K562 (cell line): ENCODE results near the gene COL6A1. TPM values are rescaled to one million over a fixed set of nuclear protein-coding genes. Genes with fewer than 3 reads are reported as not detected.
A peak's percentile ranks its signal among the peaks of the same experiment; 100 is the strongest.

Source experiments
- ATAC-seq: fragments of 200-7000 bp; cut with Tn5 transposase; 3 replicates; pipeline ENCODE4 v1.9.1; 2020; ENCODE audit warnings: moderate library complexity
- BruUV-seq: library from RNA; stranded (reverse); fragments of 400-500 nt; replicated peaks from 2 replicates; lab custom pipeline; 2021; lab: Mats Ljungman, UMichigan
- CTCF ChIA-PET: fragments of 300-600 bp; formaldehyde crosslinking; extraction: SDS; loops from one replicate; lab custom pipeline; 2021; ENCODE audit warnings: low intra/inter-chr PET ratio; lab: Yijun Ruan, JAX
- POLR2A ChIA-PET: fragments of 300-600, 350-650 bp; sonication (Branson Sonifier 250); formaldehyde crosslinking; extraction: SDS; loops from one replicate; lab custom pipeline; 2021; ENCODE audit warnings: antibody characterized with exemption, inconsistent platforms; lab: Yijun Ruan, JAX
- DNase-seq, 4 experiments: peaks; one replicate each; pipeline versions ENCODE4 v3.0.0 to v3.0.0-alpha.2; 2011 to 2018; ENCODE audit warnings: low spot score in 3 of 4, mixed read lengths in 3 of 4; ENCODE audit errors: extremely low read depth in 1 of 4
- FAIRE-seq: peaks from 2 replicates; lab custom pipeline; 2011; peaks lifted over from hg19 to GRCh38; lab: Jason Lieb, UNC
- H2AFZ ChIP-seq: 2 replicates; pipeline ENCODE4 v1.6.0; 2011; ENCODE audit warnings: low read depth, low read length, control low read depth, inconsistent platforms
- H3K27ac ChIP-seq: fragments of 200-600 bp; 3 replicates; pipeline ENCODE4 v1.8.0; 2011; ENCODE audit warnings: low read depth, mild to moderate bottlenecking, control low read depth, inconsistent platforms, low read length, moderate library complexity, mixed read lengths; ENCODE audit errors: extremely low read depth
- H3K27me3 ChIP-seq, 2 experiments: fragments of 300-600 bp in 1 of 2; 2 replicates in 1 of 2; 3 replicates in 1 of 2; pipeline versions ENCODE4 v1.6.0 to v1.8.0; 2011; ENCODE audit warnings: inconsistent platforms in 2 of 2, low read length in 2 of 2, mild to moderate bottlenecking in 1 of 2, mixed read lengths in 1 of 2, moderate library complexity in 1 of 2; ENCODE audit not compliant: control insufficient read depth in 2 of 2, insufficient read depth in 2 of 2
- H3K36me3 ChIP-seq: fragments of 300-600 bp; 3 replicates; pipeline ENCODE4 v1.8.0; 2011; ENCODE audit warnings: mild to moderate bottlenecking, low read length, inconsistent platforms; ENCODE audit not compliant: control insufficient read depth, insufficient read depth
- H3K4me1 ChIP-seq, 2 experiments: fragments of 200-600 bp in 1 of 2; replicated peaks in 1 of 2; 2 replicates in 1 of 2; 3 replicates in 1 of 2; pipeline versions ENCODE4 v1.5.1 to v1.8.0; 2011; ENCODE audit warnings: inconsistent platforms in 2 of 2, low read length in 2 of 2, mild to moderate bottlenecking in 1 of 2, mixed read lengths in 1 of 2, moderate library complexity in 1 of 2; ENCODE audit not compliant: control insufficient read depth in 2 of 2, insufficient read depth in 2 of 2
- H3K4me2 ChIP-seq: 2 replicates; pipeline ENCODE4 v1.6.1; 2011; ENCODE audit warnings: low read length, control low read depth, inconsistent platforms, mixed read lengths; ENCODE audit not compliant: insufficient read depth
- H3K4me3 ChIP-seq: fragments of 200-600 bp; sonication (generic), shearing (Covaris generic); 2 replicates; pipeline ENCODE4 v1.5.1; 2016; ENCODE audit warnings: control low read depth, inconsistent platforms
- H3K79me2 ChIP-seq: fragments of 200-600 bp; 3 replicates; pipeline ENCODE4 v1.8.0; 2011; ENCODE audit warnings: low read length, inconsistent platforms; ENCODE audit not compliant: control insufficient read depth, insufficient read depth
- H3K9ac ChIP-seq, 2 experiments: 2 replicates each; pipeline versions ENCODE4 v1.6.0 to v1.6.1; 2011; ENCODE audit warnings: low read depth in 2 of 2, low read length in 2 of 2, control low read depth in 1 of 2, inconsistent platforms in 1 of 2, mild to moderate bottlenecking in 1 of 2, mixed read lengths in 1 of 2; ENCODE audit not compliant: insufficient read depth in 1 of 2
- H3K9me1 ChIP-seq: one replicate; pipeline ENCODE4 v1.6.0; 2011; ENCODE audit warnings: inconsistent platforms, mild to moderate bottlenecking, low read length, moderate library complexity; ENCODE audit not compliant: control insufficient read depth, insufficient read depth
- H3K9me3 ChIP-seq: replicated peaks from 2 replicates; pipeline ENCODE4 v1.5.1; 2011; ENCODE audit warnings: low read depth, low read length, inconsistent platforms; ENCODE audit not compliant: control insufficient read depth, insufficient read depth
- H4K20me1 ChIP-seq: replicated peaks from 2 replicates; pipeline ENCODE4 v1.6.1; 2011; ENCODE audit warnings: low read length, inconsistent platforms, mixed read lengths; ENCODE audit not compliant: control insufficient read depth, insufficient read depth
- CAMTA2 ChIP-seq: fragments of 250-450 bp; sonication (Bioruptor Pico); conservative IDR thresholded peaks from 2 replicates; pipeline ENCODE4 v1.5.1; 2022
- CEBPZ ChIP-seq: fragments of 150-350 bp; IDR thresholded peaks from 2 replicates; pipeline ENCODE4 v1.6.1; 2014; ENCODE audit warnings: low read depth, mild to moderate bottlenecking, low read length, borderline replicate concordance
- CHD4 ChIP-seq: fragments of 200-600 bp; sonication (generic); IDR thresholded peaks from 3 replicates; pipeline ENCODE4 v1.6.1; 2012; ENCODE audit warnings: low read depth, mild to moderate bottlenecking, mixed read lengths, low read length, inconsistent platforms; ENCODE audit not compliant: insufficient read depth, insufficient replicate concordance, poor library complexity, severe bottlenecking
- E2F8 ChIP-seq: fragments of 450-650 bp; IDR thresholded peaks from 2 replicates; pipeline ENCODE4 v1.7.1; 2018; ENCODE audit warnings: mild to moderate bottlenecking, low read depth; ENCODE audit not compliant: partially characterized antibody
- GABPB2 ChIP-seq: fragments of 250-450 bp; sonication (Bioruptor Pico); conservative IDR thresholded peaks from 2 replicates; pipeline ENCODE4 v1.5.1; 2021; ENCODE audit warnings: mild to moderate bottlenecking
- HEY1 ChIP-seq: fragments of 250-450 bp; sonication (Bioruptor Pico); IDR thresholded peaks from 2 replicates; pipeline ENCODE4 v1.5.0; 2020; ENCODE audit warnings: mild to moderate bottlenecking, moderate library complexity, borderline replicate concordance
- ILF3 ChIP-seq: fragments of 450-650 bp; IDR thresholded peaks from 2 replicates; pipeline ENCODE4 v1.6.1; 2018; ENCODE audit warnings: antibody characterized with exemption, mild to moderate bottlenecking, moderate library complexity, borderline replicate concordance
- RBM17 ChIP-seq: fragments of 200-400 bp; formaldehyde crosslinking; IDR thresholded peaks from 2 replicates; pipeline ENCODE4 v1.6.1; 2017; ENCODE audit warnings: low read depth, mild to moderate bottlenecking, low read length, borderline replicate concordance
- RCOR1 ChIP-seq, 2 experiments: IDR thresholded peaks; 2 replicates each; pipeline ENCODE4 v1.6.1; 2012; ENCODE audit warnings: low read depth in 2 of 2, low read length in 2 of 2, borderline replicate concordance in 1 of 2, improper control_type of control experiment in 1 of 2
- TCFL5 ChIP-seq: fragments of 250-450 bp; sonication (Bioruptor Pico); conservative IDR thresholded peaks from 2 replicates; pipeline ENCODE4 v1.6.1; 2021; ENCODE audit warnings: mild to moderate bottlenecking, moderate library complexity, matching md5 sums
- TFAM ChIP-seq: fragments of 250-450 bp; sonication (Bioruptor Pico); conservative IDR thresholded peaks from 2 replicates; pipeline ENCODE4 v1.5.0; 2021; ENCODE audit warnings: mild to moderate bottlenecking, moderate library complexity
- ZNF449 ChIP-seq: fragments of 250-450 bp; sonication (Bioruptor Pico); IDR thresholded peaks from 2 replicates; pipeline ENCODE4 v1.8.0; 2022; ENCODE audit warnings: moderate library complexity, mild to moderate bottlenecking, inconsistent platforms
- ZNF57 ChIP-seq: fragments of 450-650 bp; formaldehyde crosslinking; IDR thresholded peaks from 2 replicates; pipeline ENCODE4 v1.4.0; 2020; ENCODE audit warnings: mild to moderate bottlenecking, moderate library complexity
- ZSCAN32 ChIP-seq: fragments of 450-650 bp; formaldehyde crosslinking; IDR thresholded peaks from 2 replicates; pipeline ENCODE4 v1.4.0; 2020; ENCODE audit warnings: mild to moderate bottlenecking, moderate library complexity
- WGBS: fragments of 100-300 bp; shearing (Covaris generic); methylation state at CpG from one replicate; pipeline ENCODE4 v1.1.6; 2016; ENCODE audit warnings: low coverage, mixed read lengths; ENCODE audit not compliant: insufficient coverage; ENCODE audit errors: missing lambda C conversion rate; 5-methylcytosine and 5-hydroxymethylcytosine counted together
- in situ Hi-C: fragments of 300-500 bp; cut with MboI; formaldehyde crosslinking; loops from 4 replicates; pipeline ENCODE4 v1.15.0; 2018; ENCODE audit warnings: inconsistent platforms, mixed read lengths
- intact Hi-C: fragments of 100-400 bp; cut with micrococcal nuclease; formaldehyde crosslinking; loops from 2 replicates; pipeline ENCODE4 v1.14.2; 2022
- polyA plus RNA-seq, 8 experiments: library from polyadenylated mRNA; depleted of rRNA in 4 of 8; stranded (reverse) in 5 of 8; unstranded in 3 of 8; fragments of >200 nt; fragmentation: Nextera tagmentation in 2 of 8; fragmentation: Illumina TruSeq in 1 of 8; extraction: Ambion mirVana in 2 of 8; extraction: Trizol in 1 of 8; gene quantifications; 2 replicates each; pipeline versions ENCODE4 v1.2.1 to v1.2.3, GENCODE V29; 2011 to 2014; ENCODE audit warnings: inconsistent platforms in 1 of 8, missing spikeins in 1 of 8
- total RNA-seq, 7 experiments: library from RNA; depleted of rRNA in 6 of 7; stranded (reverse); fragments of >200 nt in 6 of 7; fragmentation: Illumina TruSeq in 2 of 7; extraction: Trizol in 2 of 7; gene quantifications; 2 replicates each; pipeline versions ENCODE4 v1.2.1 to v1.2.3, GENCODE V29; 2011 to 2021; ENCODE audit warnings: low replicate concordance in 1 of 7

The COL6A1 gene
- total and polyA plus RNA-seq, 9 of the 15 experiments (the other 6 are each of a cell fraction or from before 2014, with no cell fraction given) = 0.07 to 1.3 (median 0.14) TPM; not detected in 3

GRCh38 chr21:46036696-46037330 lies 55.2 kb downstream of the COL6A1 start:
- ATAC-seq (no peak), DNase-seq (peak in 1 of 4 experiments; percentile 7), FAIRE-seq (no peak)
- H3K9me3 ChIP-seq = no peaks in the 10 kb centered on the region
- in situ Hi-C loops (no loop called here), intact Hi-C loops (no loop called here)
- H3K36me3 ChIP-seq = no peaks in the 10 kb centered on the region
- no peak overlapping the region for H3K4me2 ChIP-seq
- ChIA-PET POLR2A (no interaction called here), CTCF (no interaction called here)
- H3K4me3 ChIP-seq = no peak overlapping the region
- H2AFZ ChIP-seq = no peak overlapping the region
- no peaks in the 10 kb centered on the region for H4K20me1 ChIP-seq
- 17% methylated on average over 24 of the region's 30 CpGs for WGBS
- H3K27me3 ChIP-seq = peaks cover 18 to 48% of the 10 kb centered on the region in 2 experiments; a peak in 4 of 5 replicates
- H3K9me1 ChIP-seq = no peaks in the 10 kb centered on the region
- no peak overlapping the region for H3K9ac ChIP-seq
- no peaks in the 10 kb centered on the region for H3K79me2 ChIP-seq
- no TSS peak for BruUV-seq
- no peak overlapping the region for H3K27ac ChIP-seq
- peaks cover 0 to 55% of the 10 kb centered on the region in 2 experiments; a peak in 2 of 5 replicates for H3K4me1 ChIP-seq
- no peak for TF ChIP-seq TCFL5 (CRISPR knock-in tag)
- no peak for TF ChIP-seq RBM17
- no peak for TF ChIP-seq ZNF449
- no peak for TF ChIP-seq CAMTA2
- no peak for TF ChIP-seq CHD4
- TF ChIP-seq HEY1 (CRISPR knock-in tag) = no peak
- no peak for TF ChIP-seq ZSCAN32
- no peak for TF ChIP-seq TFAM
- no peak for TF ChIP-seq ILF3
- TF ChIP-seq ZNF57 (CRISPR knock-in tag) = no peak
- no peak for TF ChIP-seq CEBPZ
- no peak for TF ChIP-seq GABPB2
- TF ChIP-seq E2F8 = no peak
- no peak for TF ChIP-seq RCOR1 (IDR thresholded peaks at IDR 0.05; ENCODE audit: borderline replicate concordance in 1 of 2, low read depth in 2 of 2, low read length in 2 of 2)
